NCI-H187 treated with DMSO at 0.1 percent for 48 hours (cell line): ENCODE results near the gene DPH7.
"Not testable (repeated sequence)": the region's sequence is repeated elsewhere in the genome, so short reads cannot be mapped to it uniquely, and the experiment has no call there.

Experiments used
- DNase-seq: peaks from one replicate; lab custom pipeline; 2025; lab: John Stamatoyannopoulos, UW

Gene DPH7

DNA sequence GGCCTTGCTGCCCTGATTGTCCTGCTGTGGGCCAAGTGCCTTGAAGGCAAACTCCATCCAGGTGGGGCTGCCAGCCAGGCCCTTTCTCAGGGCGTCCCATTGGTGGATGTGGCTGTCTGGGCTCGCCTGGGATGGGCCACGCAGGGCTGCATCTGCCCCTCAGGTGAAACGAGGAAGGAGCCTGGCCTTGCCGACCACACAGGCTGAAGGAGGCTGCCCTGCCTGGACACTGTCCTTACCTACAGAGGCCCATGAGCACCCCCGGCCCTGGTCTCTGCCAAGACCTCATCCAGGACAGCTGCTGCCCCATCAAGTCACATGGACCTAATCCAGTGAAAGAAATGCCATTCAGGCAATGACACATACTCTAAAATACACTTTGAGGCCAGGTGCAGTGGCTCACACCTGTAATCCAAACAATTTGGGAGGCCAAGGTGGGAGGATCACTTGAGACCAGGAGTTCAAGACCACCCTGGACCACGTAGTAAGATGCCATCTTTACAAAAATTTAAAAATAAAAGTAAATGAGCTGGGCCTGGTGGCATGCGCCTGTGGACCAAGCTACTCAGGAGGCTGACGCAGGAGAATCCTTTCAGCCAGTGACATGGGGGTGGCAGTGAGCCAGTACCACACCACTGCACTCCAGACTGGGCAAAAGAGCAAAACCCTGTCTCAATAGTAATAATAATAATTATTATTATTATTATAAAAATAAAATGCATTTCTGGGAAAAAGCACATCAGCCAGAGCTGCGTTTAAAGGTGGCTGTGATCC, 62.4 kb downstream of the DPH7 start:
- no peak for DNase-seq

- no peak for DNase-seq
These were observed 63.4 kb downstream of the DPH7 start for GRCh38 chr9:137515338-137515724.

DNA sequence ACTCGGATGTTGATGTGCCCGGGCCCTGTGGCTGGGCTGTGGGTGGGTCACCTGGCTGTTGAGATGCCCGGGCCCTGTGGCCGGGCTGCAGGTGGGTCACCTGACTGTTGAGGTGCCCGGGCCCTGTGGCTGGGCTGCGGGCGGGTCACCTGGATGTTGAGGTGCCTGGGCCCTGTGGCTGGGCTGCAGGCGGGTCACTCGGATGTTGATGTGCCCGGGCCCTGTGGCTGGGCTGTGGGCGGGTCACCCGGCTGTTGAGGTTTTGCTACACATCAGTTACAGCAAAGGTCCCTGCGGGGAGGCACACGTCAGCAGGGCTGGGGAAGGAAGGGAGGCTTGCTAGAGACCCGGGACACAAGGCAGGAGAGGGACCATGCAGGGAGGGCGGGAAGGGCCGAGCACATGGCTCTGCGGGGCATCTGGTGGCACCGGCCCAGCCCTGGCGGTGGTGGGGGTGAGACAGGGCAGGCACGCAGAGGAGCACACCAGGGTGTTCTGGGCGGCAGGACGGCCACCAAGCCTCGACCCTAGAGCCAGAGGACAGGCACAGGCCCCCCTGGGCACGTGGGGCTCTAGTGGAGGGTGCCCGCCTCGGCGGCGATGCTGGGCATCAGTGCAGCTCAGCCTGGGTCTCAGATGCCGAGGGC, 63.9 kb downstream of the DPH7 start:
- no peak for DNase-seq

DNA sequence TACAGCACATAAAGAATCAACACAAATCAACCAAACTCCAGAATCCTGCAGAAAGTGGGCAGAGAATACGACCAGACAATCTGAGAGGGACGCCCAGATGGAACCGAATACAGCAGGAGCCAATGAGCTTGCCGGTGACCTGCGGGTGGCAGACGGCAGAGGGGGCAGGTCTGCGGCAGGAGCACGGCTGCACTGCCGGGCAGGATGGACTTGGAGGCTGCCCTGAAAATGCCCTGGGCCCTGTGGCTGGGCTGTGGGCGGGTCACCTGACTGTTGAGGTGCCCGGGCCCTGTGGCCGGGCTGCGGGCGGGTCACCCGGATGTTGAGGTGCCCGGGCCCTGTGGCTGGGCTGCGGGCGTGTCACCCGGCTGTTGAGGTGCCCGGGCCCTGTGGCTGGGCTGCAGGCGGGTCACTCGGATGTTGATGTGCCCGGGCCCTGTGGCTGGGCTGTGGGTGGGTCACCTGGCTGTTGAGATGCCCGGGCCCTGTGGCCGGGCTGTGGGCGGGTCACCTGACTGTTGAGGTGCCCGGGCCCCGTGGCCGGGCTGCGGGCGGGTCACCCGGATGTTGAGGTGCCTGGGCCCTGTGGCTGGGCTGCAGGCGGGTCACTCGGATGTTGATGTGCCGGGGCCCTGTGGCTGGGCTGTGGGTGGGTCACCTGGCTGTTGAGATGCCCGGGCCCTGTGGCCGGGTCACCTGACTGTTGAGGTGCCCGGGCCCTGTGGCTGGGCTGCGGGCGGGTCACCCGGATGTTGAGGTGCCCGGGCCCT, 64.7 kb downstream of the DPH7 start:
- not testable (repeated sequence) for DNase-seq

DNA sequence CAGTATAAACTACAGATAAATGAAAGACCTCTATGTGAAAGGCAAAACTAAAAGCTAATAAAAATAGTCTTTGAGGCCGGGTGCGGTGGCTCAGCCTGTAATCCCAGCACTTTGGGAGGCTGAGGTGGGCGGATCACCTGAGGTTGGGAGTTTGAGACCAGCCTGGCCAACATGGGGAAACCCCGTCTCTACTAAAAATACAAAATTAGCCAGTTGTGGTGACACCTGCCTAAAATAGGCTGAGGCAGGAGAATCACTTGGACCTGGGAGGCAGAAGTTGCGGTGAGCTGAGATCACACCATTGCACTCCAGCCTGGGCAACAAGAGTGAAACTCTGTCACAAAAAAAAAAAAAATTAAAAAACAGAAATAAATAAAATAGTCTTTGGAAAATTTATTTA, 65.6 kb downstream of the DPH7 start:
- not testable (repeated sequence) for DNase-seq

DNA sequence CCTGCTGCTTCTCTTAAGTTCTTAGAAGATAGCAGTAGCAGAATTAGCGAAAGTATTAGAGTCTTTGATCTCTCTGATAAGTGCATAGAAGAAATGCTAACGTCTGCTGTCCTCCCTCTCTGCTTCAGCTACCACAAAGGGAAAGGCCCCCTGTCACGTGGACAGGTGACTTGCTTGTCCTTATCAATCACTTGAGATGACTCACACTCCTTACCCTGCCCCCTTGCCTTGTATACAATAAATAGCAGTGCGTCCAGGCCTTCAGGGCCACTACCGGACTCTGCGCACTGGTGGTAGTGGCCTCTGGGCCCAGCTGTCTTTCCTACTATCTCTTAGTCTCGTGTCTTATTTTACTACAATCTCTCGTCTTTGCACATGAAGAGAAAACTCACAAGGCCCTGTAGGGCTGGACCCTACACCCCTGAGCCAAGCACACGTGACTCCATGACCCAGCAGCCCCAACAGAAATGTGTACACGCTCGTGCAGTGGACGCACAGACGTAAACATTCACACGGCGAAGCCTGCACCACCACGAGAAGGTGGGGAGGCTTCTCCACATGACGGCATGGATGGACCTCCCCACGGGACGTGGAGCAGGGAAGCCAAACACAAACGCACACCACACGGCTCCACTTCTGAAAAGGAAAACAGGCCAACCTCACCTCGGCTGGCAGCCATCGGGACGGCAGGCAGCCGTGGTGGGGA, 66.8 kb downstream of the DPH7 start:
- no peak for DNase-seq

DNA sequence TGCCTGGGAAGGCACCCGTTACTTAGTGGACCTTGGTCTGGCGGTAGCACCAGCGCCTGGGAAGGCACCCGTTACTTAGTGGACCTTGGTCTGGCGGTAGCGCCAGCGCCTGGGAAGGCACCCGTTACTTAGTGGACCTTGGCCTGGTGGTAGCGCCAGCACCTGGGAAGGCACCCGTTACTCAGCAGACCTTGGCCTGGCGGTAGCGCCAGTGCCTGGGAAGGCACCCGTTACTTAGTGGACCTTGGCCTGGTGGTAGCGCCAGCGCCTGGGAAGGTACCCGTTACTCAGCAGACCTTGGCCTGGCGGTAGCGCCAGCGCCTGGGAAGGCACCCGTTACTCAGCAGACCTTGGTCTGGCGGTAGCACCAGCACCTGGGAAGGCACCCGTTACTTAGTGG, 67.6 kb downstream of the DPH7 start:
- DNase-seq = not testable (repeated sequence)

DNA sequence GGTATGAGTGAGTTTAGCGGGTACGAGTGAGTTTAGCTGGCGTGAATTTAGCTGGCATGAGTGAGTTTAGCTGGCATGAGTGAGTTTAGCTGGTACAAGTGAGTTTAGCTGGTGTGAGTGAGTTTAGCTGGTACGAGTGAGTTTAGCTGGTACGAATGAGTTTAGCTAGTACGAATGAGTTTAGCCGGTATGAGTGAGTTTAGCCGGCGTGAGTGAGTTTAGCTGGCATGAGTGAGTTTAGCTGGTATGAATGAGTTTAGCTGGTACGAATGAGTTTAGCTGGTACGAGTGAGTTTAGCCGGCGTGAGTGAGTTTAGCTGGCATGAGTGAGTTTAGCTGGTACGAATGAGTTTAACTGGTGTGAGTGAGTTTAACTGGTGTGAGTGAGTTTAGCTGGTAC, 69.5 kb downstream of the DPH7 start:
- DNase-seq = no peak

DNA sequence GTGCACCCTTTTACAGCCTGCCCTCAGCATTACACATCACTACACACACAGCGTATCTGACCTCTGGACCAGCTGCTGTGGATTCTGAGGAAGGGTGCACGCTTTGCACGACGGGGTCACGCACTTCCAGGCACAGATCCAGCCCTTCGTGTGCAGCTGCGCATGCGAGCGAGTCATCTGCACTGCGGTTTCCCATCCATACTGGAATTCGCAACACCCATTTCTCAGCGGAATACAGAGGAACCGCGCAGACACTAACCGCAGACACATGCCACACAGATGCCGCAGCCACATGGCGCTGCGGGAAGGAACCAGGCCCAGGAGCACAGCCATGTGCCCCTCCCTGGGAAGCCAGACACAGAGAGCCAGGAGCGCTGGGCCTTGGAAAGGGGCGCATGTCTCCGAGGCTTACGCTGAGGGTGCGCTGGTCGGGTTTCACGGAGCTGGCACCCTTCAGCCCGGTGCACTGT, 72.0 kb downstream of the DPH7 start:
- no peak for DNase-seq

- no peak for DNase-seq
These were observed 72.5 kb downstream of the DPH7 start for GRCh38 chr9:137506274-137506673.

GRCh38 chr9:137505421-137506140, 73.1 kb downstream of the DPH7 start:
- no peak for DNase-seq
